Central memory CD8-positive, alpha-beta T cell (primary cell): Measurements from ENCODE around the gene TBL3.
"Not testable (repeated sequence)": the region's sequence is repeated elsewhere in the genome, so short reads cannot be mapped to it uniquely, and the experiment has no call there.

ENCODE experiments used
- ATAC-seq: fragments of 150-1000 bp; cut with Tn5 transposase; replicated peaks from 2 replicates; pipeline ENCODE4 v1.10.0; 2022; ENCODE audit warnings: mild to moderate bottlenecking, moderate FRiP score, moderate number of reproducible peaks; ENCODE audit not compliant: poor library complexity, severe bottlenecking; ENCODE audit errors: extremely low read depth
- DNase-seq, 2 donors: peaks; one replicate each; pipeline ENCODE4 v3.0.0; 2021; ENCODE audit warnings: low spot score in 2 of 2
- H3K27ac Mint-ChIP-seq: one replicate; pipeline ENCODE4 v1.8.0; 2022; ENCODE audit warnings: low read depth, mild to moderate bottlenecking, moderate library complexity, mixed read lengths
- H3K27me3 Mint-ChIP-seq: one replicate; pipeline ENCODE4 v1.8.0; 2022; ENCODE audit warnings: mixed read lengths
- H3K36me3 Mint-ChIP-seq: one replicate; pipeline ENCODE4 v1.8.0; 2022; ENCODE audit warnings: mild to moderate bottlenecking, moderate library complexity, mixed read lengths; ENCODE audit not compliant: insufficient read depth
- H3K4me1 Mint-ChIP-seq: one replicate; pipeline ENCODE4 v1.8.0; 2022; ENCODE audit warnings: mixed read lengths
- H3K4me3 Mint-ChIP-seq: one replicate; pipeline ENCODE4 v1.8.0; 2022; ENCODE audit warnings: mild to moderate bottlenecking, moderate library complexity, mixed read lengths
- H3K9me3 Mint-ChIP-seq: one replicate; pipeline ENCODE4 v1.8.0; 2022; ENCODE audit warnings: mixed read lengths

The TBL3 gene

DNA sequence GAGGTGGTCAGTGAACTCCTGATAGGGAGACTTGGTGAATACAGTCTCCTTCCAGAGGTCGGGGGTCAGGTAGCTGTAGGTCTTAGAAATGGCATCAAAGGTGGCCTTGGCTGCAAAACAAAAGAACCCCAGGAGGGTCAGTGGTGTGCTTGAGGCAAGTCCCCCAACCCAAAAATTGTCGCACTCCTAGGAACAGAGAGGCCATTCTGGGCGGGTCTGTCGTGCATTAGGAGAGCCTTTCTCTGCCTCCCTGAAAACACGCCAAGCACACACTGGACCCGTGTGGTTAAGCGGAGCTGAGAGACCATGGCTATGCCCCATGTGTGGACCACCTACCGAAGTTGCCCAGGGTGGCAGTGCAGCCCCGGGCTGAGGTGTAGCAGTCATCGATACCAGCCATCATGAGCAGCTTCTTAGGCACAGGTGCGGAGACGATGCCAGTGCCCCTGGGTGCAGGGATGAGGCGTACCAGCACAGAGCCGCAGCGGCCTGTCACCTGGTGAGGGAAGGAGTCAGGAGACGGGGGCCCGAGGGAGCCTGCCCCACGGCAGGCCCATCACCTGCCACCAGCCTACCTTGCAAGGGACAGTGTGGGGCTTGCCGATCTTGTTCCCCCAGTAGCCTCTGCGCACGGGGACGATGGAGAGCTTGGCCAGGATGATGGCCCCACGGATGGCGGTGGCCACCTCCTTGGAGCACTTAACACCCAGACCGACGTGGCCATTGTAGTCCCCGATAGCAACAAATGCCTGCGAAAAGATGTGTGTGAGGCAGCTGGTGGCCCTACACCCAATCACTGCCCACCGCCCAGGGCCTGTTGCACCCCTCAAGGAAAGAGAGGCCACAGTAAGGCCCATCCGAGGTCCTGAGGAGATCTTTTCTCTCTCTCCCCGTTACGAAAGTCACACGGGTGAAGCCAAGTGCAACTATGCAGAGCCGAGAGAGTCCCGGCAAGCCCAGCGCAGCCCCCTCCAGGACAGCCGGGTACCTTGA lies 9.4 kb upstream of the TBL3 start:
- not testable (repeated sequence) for H3K27me3 Mint-ChIP-seq, DNase-seq, H3K9me3 Mint-ChIP-seq, ATAC-seq
- Mint-ChIP-seq H3K27ac (peak overlapping the region; percentile 99), H3K36me3 (peaks cover 57% of the 10 kb centered on the region), H3K4me3 (peak overlapping the region; percentile 94), H3K4me1 (peaks cover 65% of the 10 kb centered on the region)

DNA sequence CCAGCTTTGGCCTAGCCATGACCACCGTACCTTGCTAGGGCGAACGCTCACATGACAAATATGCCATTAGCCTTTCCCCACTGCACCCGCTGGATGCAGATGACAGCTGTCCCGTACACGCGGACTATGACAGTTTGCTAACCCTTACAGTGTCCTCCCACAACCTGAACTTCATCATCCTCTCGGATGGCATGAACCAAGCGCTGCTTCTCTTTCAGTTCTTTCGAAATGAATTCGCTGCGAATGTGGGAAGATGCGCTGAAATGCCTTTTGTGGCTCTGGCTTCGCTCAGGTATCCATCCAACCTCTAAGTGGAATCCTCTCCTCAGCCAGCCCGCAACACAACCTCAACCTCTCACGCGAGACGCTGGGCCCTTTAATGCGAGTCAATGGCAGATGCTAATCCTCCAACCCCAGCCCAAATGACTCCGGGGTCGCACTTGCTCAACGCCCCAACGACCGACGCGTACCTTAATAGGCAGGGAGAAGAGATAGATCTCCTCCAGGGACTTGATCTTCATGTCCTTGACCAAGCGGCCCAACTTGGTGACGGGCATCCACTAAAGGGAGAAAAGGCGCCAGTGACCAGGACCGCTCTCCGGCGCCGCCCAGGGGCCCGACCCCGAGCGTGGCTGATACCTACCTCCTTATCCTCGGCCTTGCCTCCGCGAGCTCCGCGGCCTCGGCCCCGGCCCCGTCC lies 7.9 kb upstream of the TBL3 start:
- DNase-seq (peak; percentile 35 to 41), ATAC-seq (peak; percentile 16)
- H3K4me1 Mint-ChIP-seq, result peaks cover 63% of the 10 kb centered on the region
- peaks cover 57% of the 10 kb centered on the region for H3K36me3 Mint-ChIP-seq
- H3K9me3 Mint-ChIP-seq, result no peaks in the 10 kb centered on the region
- peak overlapping the region; percentile 94 for H3K4me3 Mint-ChIP-seq
- H3K27me3 Mint-ChIP-seq, result no peaks in the 10 kb centered on the region
- peak overlapping the region; percentile 99 for H3K27ac Mint-ChIP-seq

DNA sequence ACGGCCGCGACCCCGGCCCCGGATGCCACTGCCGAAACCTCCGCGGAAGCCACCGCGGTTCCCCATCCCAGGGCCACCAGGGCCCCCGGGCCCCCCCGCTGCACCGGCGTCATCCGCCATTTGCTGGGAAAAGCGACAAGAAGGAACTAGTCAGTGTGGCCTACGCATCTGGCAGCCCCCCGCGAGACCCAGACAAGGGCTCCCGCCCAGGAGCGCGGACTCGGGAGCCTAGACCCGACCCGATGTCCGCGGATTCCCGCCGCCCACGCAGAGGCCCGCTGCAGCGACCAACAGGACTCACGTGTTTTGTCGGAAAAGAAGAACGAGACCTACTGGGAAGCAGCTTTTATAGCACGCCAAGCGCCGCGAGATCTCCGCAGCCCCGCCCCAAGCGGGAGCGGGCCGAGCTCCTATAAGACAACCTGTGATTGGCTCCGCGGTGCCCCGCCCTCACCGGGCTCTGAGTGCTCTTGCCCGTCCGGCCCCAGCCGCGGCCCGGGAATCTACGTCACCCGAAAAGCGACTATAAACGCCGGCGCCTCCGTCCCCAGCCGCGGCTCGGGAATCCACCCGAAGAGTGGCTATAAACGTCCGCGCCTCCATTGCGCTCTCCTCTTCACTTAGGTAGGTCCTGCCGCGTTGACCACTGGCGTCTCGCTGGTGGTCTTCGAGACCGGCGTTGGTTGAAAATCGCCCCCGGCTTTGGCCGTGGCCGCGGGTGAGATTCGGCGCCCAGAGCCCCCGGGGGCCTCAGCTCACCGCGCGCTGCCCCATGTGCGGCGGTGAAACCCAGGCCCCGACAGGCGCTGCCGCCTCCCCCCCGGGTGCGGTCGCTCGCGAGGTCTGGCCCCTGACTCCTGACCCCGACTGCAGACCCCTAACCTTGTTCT lies 7.1 kb upstream of the TBL3 start, which contains the start of gene RPS2:
TSS of gene RPS2 (minus strand) at position 321 of the 890 bp plus-strand sequence. CDS start at position 120, 201 bp downstream.
- peaks cover 53% of the 10 kb centered on the region for H3K36me3 Mint-ChIP-seq
- H3K9me3 Mint-ChIP-seq, result no peaks in the 10 kb centered on the region

DNA sequence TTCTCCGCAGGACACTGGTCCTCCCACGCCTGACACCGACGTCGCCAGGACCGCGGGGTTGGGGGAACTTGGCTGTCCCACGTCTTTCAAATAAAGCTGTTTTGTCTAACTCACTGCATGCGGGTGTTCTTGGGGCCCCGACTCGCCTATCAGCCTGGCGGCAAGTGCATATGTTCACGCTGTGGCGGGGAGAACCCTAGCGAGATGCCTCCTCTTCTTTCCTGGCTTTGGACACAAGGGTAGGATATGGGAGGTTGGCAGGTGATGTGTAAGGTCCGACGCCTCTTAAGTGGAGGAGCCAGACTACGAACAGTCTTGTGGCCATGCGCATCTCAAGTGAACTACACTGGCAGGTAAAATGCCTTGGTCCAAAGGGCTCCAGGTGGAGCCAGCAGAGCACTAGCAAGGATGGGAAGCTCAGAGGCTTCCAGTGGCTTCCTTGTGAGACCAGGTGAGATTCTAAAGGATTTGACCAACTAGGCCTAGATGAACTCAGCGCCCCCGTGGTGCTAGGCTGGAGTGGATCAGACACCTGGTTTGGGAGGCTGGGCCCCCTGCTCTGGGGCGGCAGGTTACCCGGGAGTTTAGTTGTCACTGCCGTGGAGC lies 6.4 kb upstream of the TBL3 start:
- H3K27me3 Mint-ChIP-seq, result no peaks in the 10 kb centered on the region
- peak overlapping the region; percentile 94 for H3K4me3 Mint-ChIP-seq
- H3K36me3 Mint-ChIP-seq, result peaks cover 49% of the 10 kb centered on the region
- H3K4me1 Mint-ChIP-seq, result peaks cover 50% of the 10 kb centered on the region
- ATAC-seq, result peak; percentile 15
- no peaks in the 10 kb centered on the region for H3K9me3 Mint-ChIP-seq
- DNase-seq, result no peak
- peak overlapping the region; percentile 99 for H3K27ac Mint-ChIP-seq

More for the DNA sequence above, 7.1 kb upstream of the TBL3 start, which contains the start of gene RPS2:
- peak; percentile 94 to 97 for DNase-seq
- H3K4me3 Mint-ChIP-seq, result peak within 1 kb of the TSS; percentile 94
- peak within 1 kb of the TSS; percentile 99 for H3K27ac Mint-ChIP-seq
- no peaks in the 10 kb centered on the region for H3K27me3 Mint-ChIP-seq
- ATAC-seq, result peak; percentile 92
- H3K4me1 Mint-ChIP-seq, result peaks cover 58% of the 10 kb centered on the region

DNA sequence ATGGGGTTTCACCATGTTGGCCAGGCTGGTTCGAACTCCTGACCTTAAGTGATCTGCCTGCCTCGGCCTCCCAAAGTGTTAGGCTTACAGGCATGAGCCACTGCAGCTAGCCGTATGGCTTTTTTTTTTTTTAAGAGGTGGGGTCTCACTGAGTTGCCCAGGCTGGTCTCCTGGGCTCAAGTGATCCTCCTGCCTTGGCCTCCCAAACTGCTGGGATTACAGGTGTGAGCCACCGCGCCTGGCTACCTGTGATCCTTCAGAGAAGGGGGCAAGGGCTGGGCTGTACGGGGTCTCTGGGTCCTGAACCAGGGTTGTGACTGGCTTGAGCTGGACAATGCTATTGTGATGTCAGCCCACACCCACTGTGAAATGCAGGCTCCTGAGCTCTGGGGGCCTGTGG lies 5.4 kb upstream of the TBL3 start, which contains the start of gene RNF151:
TSS of gene RNF151 (plus strand) at position 397 of the 400 bp plus-strand sequence. CDS start 26 bp downstream, outside the sequence.
- H3K4me3 Mint-ChIP-seq, result peak within 1 kb of the TSS; percentile 94
- H3K9me3 Mint-ChIP-seq, result no peaks in the 10 kb centered on the region
- H3K27me3 Mint-ChIP-seq, result no peaks in the 10 kb centered on the region
- H3K36me3 Mint-ChIP-seq, result peaks cover 44% of the 10 kb centered on the region
- ATAC-seq (no peak), DNase-seq (no peak)
- H3K27ac Mint-ChIP-seq, result peak within 1 kb of the TSS; percentile 99
- peaks cover 49% of the 10 kb centered on the region for H3K4me1 Mint-ChIP-seq

DNA sequence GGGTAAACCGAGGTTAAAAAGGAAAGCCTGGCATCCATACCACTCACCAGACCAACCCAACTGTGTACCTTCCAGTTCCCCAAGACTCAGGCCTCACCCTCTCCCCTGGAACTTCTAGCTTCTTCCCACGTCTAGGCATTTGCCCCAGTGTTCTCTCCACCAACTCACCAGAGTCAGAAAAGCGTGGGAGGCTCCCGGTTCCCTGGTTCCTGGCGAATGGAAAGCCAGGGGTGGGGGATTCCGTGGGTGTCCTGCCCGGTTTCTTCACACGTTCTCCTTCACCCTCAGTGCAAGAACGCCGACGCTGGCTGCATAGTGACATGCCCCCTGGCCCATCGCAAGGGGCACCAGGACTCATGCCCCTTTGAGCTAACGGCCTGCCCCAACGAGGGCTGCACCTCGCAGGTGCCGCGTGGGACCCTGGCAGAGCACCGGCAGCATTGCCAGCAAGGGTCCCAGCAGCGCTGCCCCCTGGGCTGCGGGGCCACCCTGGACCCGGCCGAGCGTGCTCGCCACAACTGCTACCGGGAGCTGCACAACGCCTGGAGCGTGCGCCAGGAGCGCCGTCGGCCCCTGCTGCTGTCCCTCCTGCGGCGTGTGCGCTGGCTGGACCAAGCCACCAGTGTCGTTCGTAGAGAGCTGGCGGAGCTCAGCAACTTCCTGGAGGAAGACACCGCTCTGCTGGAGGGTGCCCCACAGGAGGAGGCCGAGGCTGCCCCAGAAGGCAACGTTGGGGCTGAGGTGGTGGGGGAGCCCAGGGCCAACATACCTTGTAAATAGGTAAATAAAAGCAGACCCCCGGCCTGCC lies 3.5 kb upstream of the TBL3 start:
- Mint-ChIP-seq H3K27ac (no peak overlapping the region), H3K9me3 (no peaks in the 10 kb centered on the region), H3K4me3 (no peak overlapping the region), H3K27me3 (no peaks in the 10 kb centered on the region), H3K4me1 (peaks cover 47% of the 10 kb centered on the region), H3K36me3 (peaks cover 35% of the 10 kb centered on the region)
- no peak for ATAC-seq
- no peak for DNase-seq

DNA sequence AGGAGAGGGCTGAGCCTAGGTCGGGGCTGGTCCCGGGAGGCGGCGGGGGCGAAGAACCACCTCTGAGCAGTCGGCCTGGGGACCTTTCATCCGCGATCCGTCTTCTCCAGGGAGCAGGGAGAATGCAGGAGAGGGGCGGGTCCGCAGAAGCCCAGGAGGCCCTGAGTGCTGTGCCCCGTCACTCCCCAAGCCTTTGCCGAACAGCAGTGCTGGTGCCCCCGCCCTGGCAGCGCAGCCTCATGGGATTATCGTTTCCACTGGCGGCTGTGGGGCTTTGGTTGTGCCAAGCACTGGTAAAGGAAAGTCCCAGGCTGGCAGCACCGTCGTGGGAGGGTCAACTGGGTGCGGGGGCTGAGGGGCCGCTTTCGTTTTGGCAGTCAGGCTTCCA lies 631 bp downstream of the TBL3 start:
- peaks cover 22% of the 10 kb centered on the region for H3K4me1 Mint-ChIP-seq
- H3K27me3 Mint-ChIP-seq, result no peaks in the 10 kb centered on the region

DNA sequence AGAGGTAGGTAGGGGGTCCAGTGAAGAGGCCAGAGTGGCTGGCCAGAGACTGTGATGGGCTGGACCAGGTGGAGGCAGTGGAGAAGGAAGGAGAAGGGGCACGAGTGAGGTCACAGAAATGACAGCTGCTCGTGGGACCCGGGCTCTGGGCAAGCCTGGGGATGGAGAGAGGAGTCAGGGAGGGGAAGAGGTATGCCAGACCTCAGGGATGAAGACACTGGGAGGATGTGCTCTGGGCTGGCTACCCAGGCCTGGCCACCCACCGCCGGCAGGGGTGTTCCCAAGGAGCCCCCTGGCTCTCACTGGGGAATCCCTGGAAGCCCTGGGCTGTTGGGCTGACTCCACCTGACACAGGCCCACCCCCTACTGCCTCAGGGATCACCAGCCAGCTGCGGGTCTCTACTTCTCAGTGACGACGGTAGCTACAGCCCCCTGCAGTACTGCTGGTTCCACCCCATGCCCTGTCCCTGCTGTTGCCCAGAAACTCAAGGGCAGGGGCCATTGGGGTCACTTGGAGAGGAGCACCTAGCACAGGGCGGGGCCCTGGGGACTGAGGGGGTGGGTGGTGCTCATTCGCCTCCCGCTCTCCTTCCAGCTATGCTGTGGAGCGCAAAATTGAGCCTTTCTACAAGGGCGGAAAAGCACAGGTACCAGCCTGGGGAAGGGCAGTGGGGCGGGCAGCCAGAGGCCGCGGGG lies 1.8 kb downstream of the TBL3 start:
- Mint-ChIP-seq H3K4me1 (peaks cover 22% of the 10 kb centered on the region), H3K9me3 (no peaks in the 10 kb centered on the region), H3K27ac (no peak overlapping the region), H3K36me3 (peaks cover 28% of the 10 kb centered on the region), H3K4me3 (no peak overlapping the region), H3K27me3 (no peaks in the 10 kb centered on the region)
- DNase-seq, result no peak
- ATAC-seq, result no peak

More for the DNA sequence above, 631 bp downstream of the TBL3 start:
- Mint-ChIP-seq H3K36me3 (peaks cover 22% of the 10 kb centered on the region), H3K27ac (peak overlapping the region; percentile 94), H3K9me3 (no peaks in the 10 kb centered on the region), H3K4me3 (peak overlapping the region; percentile 99)
- DNase-seq (no peak), ATAC-seq (no peak)

DNA sequence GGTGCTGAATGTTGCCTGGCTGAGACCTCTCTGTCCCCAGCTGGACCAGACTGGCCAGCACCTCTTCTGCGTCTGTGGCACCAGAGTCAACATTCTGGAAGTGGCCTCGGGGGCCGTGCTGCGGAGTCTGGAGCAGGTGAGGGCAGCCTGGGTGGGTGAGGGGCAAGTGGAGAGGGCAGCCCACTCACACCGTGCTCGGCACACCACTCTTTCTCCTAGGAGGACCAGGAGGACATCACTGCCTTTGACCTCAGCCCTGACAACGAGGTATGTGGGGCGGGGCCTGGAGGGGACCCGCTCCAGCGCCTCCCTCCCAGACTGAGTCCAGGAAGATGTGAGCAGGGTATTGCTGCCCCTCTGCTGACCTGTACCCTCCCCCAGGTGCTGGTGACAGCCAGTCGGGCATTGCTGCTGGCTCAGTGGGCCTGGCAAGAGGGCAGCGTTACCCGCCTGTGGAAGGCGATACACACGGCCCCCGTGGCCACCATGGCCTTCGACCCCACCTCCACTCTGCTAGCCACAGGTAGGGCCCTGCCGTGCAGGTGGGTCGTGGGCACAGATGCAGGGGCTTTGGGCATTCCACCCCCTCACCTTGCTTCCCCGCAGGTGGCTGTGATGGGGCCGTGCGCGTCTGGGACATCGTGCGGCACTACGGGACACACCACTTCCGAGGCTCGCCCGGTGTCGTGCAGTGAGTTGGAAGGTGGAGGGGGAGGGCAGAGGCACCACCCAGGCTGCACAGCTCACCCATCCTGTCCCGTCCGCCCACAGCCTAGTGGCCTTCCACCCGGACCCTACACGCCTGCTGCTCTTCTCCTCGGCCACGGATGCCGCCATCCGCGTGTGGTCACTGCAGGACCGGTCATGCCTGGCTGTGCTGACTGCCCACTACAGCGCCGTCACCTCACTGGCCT lies 2.6 kb downstream of the TBL3 start:
- H3K27me3 Mint-ChIP-seq, result no peaks in the 10 kb centered on the region
- H3K4me1 Mint-ChIP-seq, result peaks cover 22% of the 10 kb centered on the region
- ATAC-seq (no peak), DNase-seq (no peak)
- no peaks in the 10 kb centered on the region for H3K9me3 Mint-ChIP-seq
- no peak overlapping the region for H3K27ac Mint-ChIP-seq
- H3K4me3 Mint-ChIP-seq, result peak overlapping the region; percentile 27
- H3K36me3 Mint-ChIP-seq, result peaks cover 30% of the 10 kb centered on the region
